Measurements from ENCODE around the gene ARHGAP24. TPM values are rescaled to one million over a fixed set of nuclear protein-coding genes. Genes with fewer than 3 reads are reported as not detected.

ARHGAP24 gene
- total and polyA plus RNA-seq, 2 experiments from 2014 or later: 0.21 to 0.36 TPM

- TF ChIP-seq, protein P1, sequence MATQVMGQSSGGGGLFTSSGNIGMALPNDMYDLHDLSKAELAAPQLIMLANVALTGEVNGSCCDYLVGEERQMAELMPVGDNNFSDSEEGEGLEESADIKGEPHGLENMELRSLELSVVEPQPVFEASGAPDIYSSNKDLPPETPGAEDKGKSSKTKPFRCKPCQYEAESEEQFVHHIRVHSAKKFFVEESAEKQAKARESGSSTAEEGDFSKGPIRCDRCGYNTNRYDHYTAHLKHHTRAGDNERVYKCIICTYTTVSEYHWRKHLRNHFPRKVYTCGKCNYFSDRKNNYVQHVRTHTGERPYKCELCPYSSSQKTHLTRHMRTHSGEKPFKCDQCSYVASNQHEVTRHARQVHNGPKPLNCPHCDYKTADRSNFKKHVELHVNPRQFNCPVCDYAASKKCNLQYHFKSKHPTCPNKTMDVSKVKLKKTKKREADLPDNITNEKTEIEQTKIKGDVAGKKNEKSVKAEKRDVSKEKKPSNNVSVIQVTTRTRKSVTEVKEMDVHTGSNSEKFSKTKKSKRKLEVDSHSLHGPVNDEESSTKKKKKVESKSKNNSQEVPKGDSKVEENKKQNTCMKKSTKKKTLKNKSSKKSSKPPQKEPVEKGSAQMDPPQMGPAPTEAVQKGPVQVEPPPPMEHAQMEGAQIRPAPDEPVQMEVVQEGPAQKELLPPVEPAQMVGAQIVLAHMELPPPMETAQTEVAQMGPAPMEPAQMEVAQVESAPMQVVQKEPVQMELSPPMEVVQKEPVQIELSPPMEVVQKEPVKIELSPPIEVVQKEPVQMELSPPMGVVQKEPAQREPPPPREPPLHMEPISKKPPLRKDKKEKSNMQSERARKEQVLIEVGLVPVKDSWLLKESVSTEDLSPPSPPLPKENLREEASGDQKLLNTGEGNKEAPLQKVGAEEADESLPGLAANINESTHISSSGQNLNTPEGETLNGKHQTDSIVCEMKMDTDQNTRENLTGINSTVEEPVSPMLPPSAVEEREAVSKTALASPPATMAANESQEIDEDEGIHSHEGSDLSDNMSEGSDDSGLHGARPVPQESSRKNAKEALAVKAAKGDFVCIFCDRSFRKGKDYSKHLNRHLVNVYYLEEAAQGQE (IDR thresholded peaks at IDR 0.05; ENCODE audit: unreplicated experiment): no peak
- TF ChIP-seq, protein P2, sequence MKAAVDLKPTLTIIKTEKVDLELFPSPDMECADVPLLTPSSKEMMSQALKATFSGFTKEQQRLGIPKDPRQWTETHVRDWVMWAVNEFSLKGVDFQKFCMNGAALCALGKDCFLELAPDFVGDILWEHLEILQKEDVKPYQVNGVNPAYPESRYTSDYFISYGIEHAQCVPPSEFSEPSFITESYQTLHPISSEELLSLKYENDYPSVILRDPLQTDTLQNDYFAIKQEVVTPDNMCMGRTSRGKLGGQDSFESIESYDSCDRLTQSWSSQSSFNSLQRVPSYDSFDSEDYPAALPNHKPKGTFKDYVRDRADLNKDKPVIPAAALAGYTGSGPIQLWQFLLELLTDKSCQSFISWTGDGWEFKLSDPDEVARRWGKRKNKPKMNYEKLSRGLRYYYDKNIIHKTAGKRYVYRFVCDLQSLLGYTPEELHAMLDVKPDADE (IDR thresholded peaks at IDR 0.05): no peak
- TF ChIP-seq ZNF331 (CRISPR knock-in tag; IDR thresholded peaks at IDR 0.05; ENCODE audit: low read depth): no peak
Observed at GRCh38 chr4:85792376-85793232, 317.7 kb downstream of the ARHGAP24 start (continued).

DNA sequence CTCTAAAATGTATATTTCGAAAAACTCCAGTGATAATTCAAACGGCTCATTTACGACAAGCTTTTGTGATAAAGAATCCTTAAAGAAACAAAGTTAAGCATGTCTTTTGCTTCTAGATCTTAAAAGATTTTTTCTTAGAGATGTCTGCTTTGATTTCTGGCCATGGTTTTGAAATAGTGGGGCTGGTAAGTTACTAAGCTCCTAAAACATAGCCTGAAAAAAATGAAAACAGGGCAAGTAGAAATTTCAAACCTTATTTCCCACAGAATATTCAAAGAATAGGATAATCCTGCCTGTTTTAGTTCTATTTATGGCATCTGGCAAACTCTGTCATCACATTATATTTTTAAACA lies 318.3 kb downstream of the ARHGAP24 start:
- H3K27ac Mint-ChIP-seq: no peak overlapping the region
- no peaks in the 10 kb centered on the region for H3K27me3 Mint-ChIP-seq (ENCODE audit: insufficient read depth, low read depth, poor library complexity)
- peaks cover 7% of the 10 kb centered on the region; the same call in 2 of the 3 replicates for H3K9me3 Mint-ChIP-seq
- H4K20me1 ChIP-seq (replicated peaks; ENCODE audit: insufficient read depth): no peaks in the 10 kb centered on the region
- H3K36me3 Mint-ChIP-seq (ENCODE audit: low read depth): peaks cover 5% of the 10 kb centered on the region; the same call in 1 of the 3 replicates
- H3K4me1 ChIP-seq (ENCODE audit: insufficient read depth): no peaks in the 10 kb centered on the region
- no peak for DNase-seq (ENCODE audit: low spot score)
- no peaks in the 10 kb centered on the region for H3K79me2 ChIP-seq (replicated peaks; ENCODE audit: insufficient read depth)
- no peak overlapping the region for H3K4me3 ChIP-seq
- H3K36me3 ChIP-seq (ENCODE audit: insufficient read depth): no peaks in the 10 kb centered on the region
- no peak overlapping the region for H3K4me3 Mint-ChIP-seq
- no peak overlapping the region for H3K27ac ChIP-seq (ENCODE audit: low read depth)
- no peaks in the 10 kb centered on the region for H3F3A ChIP-seq (replicated peaks; ENCODE audit: low read depth)
- peaks cover 5% of the 10 kb centered on the region; the same call in 1 of the 3 replicates for H3K4me1 Mint-ChIP-seq
- TF ChIP-seq ZNF462 (CRISPR knock-in tag; IDR thresholded peaks at IDR 0.05) (no peak), ZNF331 (CRISPR knock-in tag; IDR thresholded peaks at IDR 0.05; ENCODE audit: low read depth) (no peak), EZH2 (IDR thresholded peaks at IDR 0.05; ENCODE audit: low read depth, unreplicated experiment) (no peak), ZNF114 (CRISPR knock-in tag; IDR thresholded peaks at IDR 0.05) (no peak), CTCF (conservative IDR thresholded peaks at IDR 0.05; ENCODE audit: low read depth in 2 of 2) (no peak), CREB1 (CRISPR knock-in tag; IDR thresholded peaks at IDR 0.05; ENCODE audit: low read depth) (no peak)
- no peak overlapping the region for H3K4me2 ChIP-seq
- H3K9me2 ChIP-seq (ENCODE audit: insufficient read depth): no peaks in the 10 kb centered on the region
- no peak for ATAC-seq
- no peak overlapping the region for H2AFZ ChIP-seq
- no peaks in the 10 kb centered on the region for H3K27me3 ChIP-seq (ENCODE audit: insufficient read depth)
